LNCaP clone FGC (cell line): Measurements from ENCODE around the gene KCNK6.

ENCODE experiments used
- DNase-seq: peaks from one replicate; pipeline ENCODE4 v3.0.0-alpha.2; 2011; ENCODE audit warnings: low read depth
- H3K4me3 ChIP-seq: 2 replicates; pipeline ENCODE4 v1.5.1; 2011; ENCODE audit warnings: mild to moderate bottlenecking, low read depth, low read length, control low read depth
- TF ChIP-seq, protein P1 (sequence below): IDR thresholded peaks from 2 replicates; pipeline ENCODE4 v1.5.1; 2012; ENCODE audit warnings: mild to moderate bottlenecking; ENCODE audit not compliant: control insufficient read depth, insufficient read depth; ENCODE audit errors: extremely low read depth

KCNK6 gene

GRCh38 chr19:38294090-38294489 lies 25.6 kb upstream of the KCNK6 start:
- H3K4me3 ChIP-seq, result no peak overlapping the region
- TF ChIP-seq, protein P1, sequence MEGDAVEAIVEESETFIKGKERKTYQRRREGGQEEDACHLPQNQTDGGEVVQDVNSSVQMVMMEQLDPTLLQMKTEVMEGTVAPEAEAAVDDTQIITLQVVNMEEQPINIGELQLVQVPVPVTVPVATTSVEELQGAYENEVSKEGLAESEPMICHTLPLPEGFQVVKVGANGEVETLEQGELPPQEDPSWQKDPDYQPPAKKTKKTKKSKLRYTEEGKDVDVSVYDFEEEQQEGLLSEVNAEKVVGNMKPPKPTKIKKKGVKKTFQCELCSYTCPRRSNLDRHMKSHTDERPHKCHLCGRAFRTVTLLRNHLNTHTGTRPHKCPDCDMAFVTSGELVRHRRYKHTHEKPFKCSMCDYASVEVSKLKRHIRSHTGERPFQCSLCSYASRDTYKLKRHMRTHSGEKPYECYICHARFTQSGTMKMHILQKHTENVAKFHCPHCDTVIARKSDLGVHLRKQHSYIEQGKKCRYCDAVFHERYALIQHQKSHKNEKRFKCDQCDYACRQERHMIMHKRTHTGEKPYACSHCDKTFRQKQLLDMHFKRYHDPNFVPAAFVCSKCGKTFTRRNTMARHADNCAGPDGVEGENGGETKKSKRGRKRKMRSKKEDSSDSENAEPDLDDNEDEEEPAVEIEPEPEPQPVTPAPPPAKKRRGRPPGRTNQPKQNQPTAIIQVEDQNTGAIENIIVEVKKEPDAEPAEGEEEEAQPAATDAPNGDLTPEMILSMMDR, result no peak
- DNase-seq, result no peak

DNA sequence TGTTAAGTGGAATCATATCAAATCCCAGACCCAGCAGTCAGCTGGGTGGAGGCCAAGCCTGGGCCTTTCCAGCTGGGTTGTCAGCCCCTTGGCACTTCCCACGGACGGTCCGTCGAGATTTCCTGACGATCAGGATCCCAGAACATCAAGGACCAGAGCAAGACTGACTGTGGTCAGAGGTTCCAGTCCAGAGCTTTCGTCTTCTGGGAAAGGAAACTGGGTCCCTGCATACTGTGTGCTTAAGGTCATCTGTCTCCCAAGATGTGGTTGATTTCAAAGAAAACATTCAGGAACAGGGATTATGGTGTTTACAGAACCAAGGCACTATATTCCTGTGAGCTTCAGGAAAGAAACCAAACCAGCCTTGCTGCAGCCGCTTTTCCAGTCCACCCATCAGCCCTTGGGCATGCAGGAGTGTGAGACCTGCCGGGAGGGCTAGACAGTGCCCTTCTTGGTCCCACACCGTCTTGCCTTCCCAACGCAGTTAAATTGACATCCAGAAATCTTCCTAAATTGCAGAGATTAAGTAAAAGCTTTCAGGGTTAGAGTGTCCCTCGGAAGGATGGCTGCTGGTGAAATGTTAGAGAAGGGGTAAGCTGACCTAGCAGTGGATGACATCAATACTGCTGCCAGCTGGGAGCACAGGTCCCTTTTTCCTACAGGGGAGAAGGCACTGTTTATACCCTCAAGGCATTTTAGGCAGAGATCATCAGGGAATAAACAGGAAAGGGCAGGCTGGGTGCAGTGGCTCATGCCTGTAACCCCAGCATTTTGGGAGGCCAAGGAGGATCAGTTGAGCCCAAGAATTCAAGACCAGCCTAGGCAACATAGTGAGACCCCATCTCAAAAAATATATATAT lies 20.6 kb upstream of the KCNK6 start:
- TF ChIP-seq, protein P1, result no peak
- no peak overlapping the region for H3K4me3 ChIP-seq
- DNase-seq, result peak; percentile 69

DNA sequence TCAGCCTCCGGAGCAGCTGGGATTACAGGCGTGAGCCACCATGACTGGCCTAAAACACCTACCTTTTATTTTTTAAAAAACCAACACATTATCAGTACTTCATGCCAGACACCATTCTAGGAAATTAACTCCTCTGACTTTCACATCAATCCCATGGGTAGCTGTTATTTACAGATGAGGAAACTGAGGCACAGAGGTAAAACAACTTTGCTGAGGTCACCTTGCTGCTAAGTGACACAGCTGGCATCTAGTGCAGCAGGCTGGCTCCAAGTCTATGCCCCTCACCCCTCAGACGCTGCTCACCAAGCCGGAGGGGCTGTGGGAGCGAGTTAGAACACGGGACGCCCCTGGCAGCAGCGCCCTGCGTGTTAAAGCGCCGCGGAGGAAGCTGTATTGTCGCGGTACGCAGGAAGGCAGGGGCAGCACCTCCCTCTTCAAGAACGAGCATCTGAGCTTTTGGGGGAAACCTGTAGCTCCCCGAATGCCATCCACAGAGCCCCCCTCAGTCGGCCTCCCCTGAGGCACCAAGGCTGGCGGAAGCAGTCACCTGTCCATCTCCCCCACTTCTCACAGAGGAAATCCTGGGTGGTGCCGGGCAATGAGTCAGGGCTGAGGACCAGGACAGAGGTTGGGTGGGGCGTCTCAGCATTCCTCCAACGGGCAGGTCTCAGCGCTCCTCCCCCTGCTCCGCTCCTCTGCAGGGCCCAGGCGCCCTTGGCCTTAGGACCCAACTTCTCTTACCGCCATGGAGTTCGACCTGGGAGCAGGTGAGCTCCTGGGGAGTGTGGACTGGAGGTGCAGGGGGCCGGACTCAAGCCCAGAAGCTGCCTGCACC lies 15.9 kb upstream of the KCNK6 start, which contains the start of gene C19orf33:
TSS of gene C19orf33 (plus strand) at position 735 of the 835 bp plus-strand sequence. CDS start at position 746, 11 bp downstream.
- H3K4me3 ChIP-seq, result no peak within 1 kb of the TSS
- DNase-seq, result no peak
- TF ChIP-seq, protein P1, result no peak

GRCh38 chr19:38304352-38304865 lies 15.2 kb upstream of the KCNK6 start:
- TF ChIP-seq, protein P1, result no peak
- no peak overlapping the region for H3K4me3 ChIP-seq
- no peak for DNase-seq

DNA sequence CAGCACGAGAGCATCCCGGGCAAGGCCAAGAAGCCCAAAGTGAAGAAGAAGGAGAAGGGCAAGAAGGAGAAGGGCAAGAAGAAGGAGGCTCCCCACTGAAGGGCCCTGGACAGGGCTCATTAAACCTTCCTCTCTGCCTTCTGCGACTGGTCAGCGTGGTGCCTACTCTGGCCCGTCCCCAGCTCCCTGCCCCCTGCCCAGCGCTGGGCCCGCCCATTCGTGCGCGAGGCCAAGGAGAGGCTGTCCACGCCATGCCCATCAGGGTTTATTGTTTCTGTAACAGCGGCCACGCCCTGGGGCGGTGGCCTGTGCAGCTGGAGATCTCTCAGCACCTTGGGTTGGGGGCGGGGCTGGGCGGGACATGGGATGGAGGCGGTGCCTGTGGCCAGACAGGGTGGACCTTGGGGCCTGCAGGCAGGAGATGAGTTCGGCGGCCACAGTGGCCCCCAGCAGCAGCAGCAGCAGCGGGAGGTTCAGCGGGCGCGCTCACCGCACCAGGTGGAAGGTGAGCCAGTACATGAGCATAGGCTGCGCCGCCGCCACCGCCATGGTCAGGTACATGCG lies 14.7 kb upstream of the KCNK6 start:
- DNase-seq, result peak; percentile 81
- TF ChIP-seq, protein P1, result no peak
- no peak overlapping the region for H3K4me3 ChIP-seq

GRCh38 chr19:38306236-38306635 lies 13.4 kb upstream of the KCNK6 start:
- TF ChIP-seq, protein P1, result no peak
- no peak overlapping the region for H3K4me3 ChIP-seq
- DNase-seq, result no peak
